Testis (tissue), 2 donors: ENCODE results near the gene HPS3.

Source experiments
- POLR2A ChIP-seq: fragments of 450-650 bp; IDR thresholded peaks from one replicate; pipeline ENCODE4 v1.6.1; 2017; ENCODE audit warnings: antibody characterized with exemption, mild to moderate bottlenecking, moderate library complexity
- TF ChIP-seq, protein P1 (sequence below), 3 experiments: fragments of 450-650 bp in 2 of 3; fragments of 200-600 bp in 1 of 3; sonication (generic) in 1 of 3; IDR thresholded peaks; one replicate each; pipeline ENCODE4 v1.5.1; 2016 to 2019; ENCODE audit warnings: antibody characterized with exemption in 3 of 3, mild to moderate bottlenecking in 2 of 3, moderate library complexity in 1 of 3

DNA sequence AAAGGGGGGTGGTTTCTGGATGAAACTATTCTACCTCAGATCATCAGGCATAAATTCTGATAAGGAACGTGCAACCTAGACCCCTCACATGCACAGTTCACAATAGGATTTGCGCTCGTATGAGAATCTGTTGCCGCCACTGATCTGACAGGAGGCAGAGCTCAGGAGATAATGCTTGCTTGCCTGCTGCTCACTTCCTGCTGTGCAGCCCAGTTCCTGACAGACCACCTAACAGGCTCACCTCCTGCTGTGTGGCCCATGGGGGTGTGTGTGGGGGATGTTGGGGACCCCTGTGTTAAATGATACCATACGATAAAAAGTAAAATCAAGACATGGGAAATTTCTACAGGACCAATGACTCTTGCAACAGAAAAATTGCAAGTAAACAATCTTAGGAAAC, 68.2 kb downstream of the HPS3 start:
- TF ChIP-seq, protein P1, sequence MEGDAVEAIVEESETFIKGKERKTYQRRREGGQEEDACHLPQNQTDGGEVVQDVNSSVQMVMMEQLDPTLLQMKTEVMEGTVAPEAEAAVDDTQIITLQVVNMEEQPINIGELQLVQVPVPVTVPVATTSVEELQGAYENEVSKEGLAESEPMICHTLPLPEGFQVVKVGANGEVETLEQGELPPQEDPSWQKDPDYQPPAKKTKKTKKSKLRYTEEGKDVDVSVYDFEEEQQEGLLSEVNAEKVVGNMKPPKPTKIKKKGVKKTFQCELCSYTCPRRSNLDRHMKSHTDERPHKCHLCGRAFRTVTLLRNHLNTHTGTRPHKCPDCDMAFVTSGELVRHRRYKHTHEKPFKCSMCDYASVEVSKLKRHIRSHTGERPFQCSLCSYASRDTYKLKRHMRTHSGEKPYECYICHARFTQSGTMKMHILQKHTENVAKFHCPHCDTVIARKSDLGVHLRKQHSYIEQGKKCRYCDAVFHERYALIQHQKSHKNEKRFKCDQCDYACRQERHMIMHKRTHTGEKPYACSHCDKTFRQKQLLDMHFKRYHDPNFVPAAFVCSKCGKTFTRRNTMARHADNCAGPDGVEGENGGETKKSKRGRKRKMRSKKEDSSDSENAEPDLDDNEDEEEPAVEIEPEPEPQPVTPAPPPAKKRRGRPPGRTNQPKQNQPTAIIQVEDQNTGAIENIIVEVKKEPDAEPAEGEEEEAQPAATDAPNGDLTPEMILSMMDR (IDR thresholded peaks at IDR 0.05) = no peak
- TF ChIP-seq POLR2A = no peak
